ENCODE results near the gene SMIM26. TPM values are rescaled to one million over a fixed set of nuclear protein-coding genes. Genes with fewer than 3 reads are reported as not detected.

SMIM26 gene
- polyA plus RNA-seq, 3 donors: 94.0 to 148 (median 98.9) TPM

DNA sequence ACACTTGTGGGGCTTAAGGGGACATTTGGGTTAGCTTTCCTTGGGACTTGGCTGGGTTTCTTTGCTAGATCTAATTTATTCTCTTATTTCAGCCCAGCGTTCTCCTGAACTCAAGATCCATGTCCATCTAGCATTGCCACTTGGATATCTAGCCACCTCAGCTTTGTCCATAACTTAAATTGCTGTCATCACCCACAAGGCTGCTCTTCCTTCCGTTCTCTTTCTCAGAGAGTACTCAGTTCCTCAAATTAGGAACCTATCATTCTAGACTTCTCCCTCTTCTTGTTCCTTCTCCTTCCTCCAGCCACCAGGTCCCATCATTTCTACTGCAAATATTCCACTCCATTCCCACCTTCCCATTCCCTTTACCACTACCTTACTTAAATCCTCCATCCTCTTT, 4.3 kb downstream of the SMIM26 start:
- WGBS, 3 donors: 68 to 96% (median 87%) methylated on average over 2 of the region's 2 CpGs
- no peak overlapping the region for H3K27ac ChIP-seq (ENCODE audit: low read depth, low read length)

DNA sequence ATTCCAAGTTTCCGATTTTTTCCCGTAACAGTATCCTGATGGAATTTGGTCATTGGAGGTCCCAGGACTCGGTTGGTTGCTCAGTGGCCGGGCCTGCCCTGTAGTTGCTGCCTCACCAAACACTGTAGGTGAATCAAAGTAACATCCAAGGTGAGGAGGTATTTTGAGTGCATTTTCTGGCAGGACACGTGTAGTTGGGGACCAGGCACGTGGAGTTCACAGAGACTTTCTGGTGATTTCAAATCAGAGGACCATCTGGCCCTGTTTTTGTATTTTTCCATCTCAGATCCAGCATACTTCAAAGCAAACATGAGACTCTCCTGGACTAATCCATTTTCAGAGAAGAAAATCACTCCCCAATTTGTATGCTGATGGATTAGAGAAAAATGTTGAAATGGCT, 10.7 kb downstream of the SMIM26 start:
- WGBS, 3 donors: 75 to 83% (median 77%) methylated on average over 6 of the region's 6 CpGs
- no peak overlapping the region for H3K27ac ChIP-seq (ENCODE audit: low read depth, low read length)

DNA sequence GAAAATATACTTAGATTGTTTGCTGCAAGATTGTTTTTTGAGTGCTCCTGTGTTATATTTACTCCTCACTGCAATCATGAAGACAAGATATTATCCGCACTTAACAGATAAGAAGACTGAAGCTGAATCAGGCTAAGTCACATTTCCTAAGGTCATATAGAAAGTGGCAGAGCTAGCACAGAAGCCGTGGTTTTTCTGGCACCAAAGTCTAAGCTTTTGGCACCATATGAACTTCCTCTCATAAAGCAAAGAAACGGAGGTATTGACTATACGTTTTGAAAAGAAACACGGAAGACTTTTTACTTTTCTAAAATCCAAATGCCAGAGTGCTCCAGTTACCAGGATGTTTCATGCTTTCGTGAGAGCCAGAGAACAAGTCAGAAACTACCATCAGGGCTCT, 11.3 kb downstream of the SMIM26 start:
- 49 to 64% (median 59%) methylated on average over 6 of the region's 6 CpGs for WGBS, 3 donors
- no peak overlapping the region for H3K27ac ChIP-seq (ENCODE audit: low read depth, low read length)

DNA sequence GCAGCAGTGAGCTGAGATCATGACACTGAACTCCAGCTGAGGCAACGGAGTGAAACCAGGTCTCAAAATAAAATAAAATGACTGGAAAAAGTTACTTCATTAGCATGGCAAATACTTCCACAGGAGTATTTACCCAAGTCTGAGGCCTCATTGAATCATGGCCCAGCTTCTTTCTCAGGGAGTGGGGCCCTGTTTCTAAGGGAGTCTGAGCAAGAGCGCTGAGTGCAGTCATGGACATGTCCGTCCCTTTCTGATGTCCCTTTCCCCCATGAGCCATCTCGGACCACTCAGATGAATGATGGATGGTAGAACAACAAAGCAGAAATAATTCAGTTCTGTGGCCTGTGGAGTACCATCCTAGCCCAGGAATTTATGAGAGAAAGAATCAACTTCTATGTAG, 12.8 kb downstream of the SMIM26 start:
- no peak overlapping the region for H3K27ac ChIP-seq (ENCODE audit: low read depth, low read length)
- 88 to 91% (median 90%) methylated on average over 4 of the region's 4 CpGs for WGBS, 3 donors

DNA sequence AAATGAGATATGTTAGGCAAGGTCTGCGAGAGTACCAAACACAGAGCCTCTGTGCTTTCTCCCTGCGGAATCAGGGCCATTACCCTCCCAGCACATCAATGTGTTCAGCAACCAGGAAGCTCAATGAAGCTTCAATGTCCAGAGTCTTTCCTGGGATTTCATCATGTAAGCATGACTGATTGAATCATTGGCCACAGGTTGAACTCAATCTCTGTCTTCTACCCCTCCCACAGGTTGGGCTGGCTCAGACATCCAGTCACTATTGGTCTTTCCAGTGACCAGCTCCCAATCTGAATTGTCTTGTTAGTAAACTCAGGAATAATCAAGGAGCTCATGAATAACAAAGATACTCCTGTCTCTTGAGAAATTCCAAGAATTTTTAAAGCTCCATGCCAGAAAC, 17.9 kb downstream of the SMIM26 start:
- WGBS, 3 donors: 75 to 94% (median 91%) methylated on average over 2 of the region's 2 CpGs
- no peak overlapping the region for H3K27ac ChIP-seq (ENCODE audit: low read depth, low read length)

DNA sequence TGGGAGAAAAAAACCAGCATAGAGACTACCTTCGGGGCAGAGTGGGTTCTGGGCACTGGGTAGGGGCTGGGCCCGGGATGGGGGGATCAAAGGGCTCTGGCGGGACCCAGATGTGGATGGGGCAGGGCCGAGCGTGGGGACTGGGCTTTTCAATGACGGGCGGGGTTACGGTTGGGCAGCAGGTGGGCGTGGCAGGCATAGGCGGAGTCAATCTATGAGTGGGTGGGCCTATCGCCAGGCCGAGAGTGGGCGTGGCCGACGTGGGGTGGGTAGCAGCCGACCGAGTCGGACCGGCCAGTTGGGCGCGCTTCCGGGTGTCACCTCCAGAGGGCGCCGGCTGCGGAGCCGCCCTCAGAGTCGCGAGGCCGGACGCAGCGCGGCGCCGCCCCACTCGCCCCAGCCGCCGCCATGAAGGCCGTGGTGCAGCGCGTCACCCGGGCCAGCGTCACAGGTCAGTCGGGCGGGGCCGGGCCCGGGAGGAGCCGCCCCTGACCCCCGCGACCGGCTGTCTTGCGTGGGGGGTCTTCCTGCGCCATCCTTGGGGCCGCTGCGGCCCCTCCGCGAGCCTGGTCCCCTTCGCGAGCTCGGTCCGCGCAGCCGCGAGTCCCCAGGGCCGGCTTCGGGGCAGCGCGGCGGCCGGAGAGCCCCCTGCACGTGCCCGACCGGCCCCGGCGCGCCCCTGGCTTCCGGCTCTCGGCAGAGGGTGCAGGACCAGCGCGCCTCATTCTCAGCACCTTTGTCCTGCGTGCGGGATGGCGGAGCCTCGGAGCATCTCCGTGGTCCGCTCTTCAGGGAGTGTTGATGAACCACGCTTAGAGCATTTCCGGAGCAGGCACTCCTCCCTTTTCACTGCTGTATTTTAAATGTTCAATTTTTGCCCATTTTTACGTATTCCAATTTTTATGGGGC, 20.7 kb downstream of the SMIM26 start, which contains the start of gene DTD1:
Gene DTD1, plus strand, starts transcription at position 390 of the 909 bp plus-strand sequence. Its CDS starts 19 bp downstream, at position 409.
- 1% methylated on average over 71 to 88 of the region's 88 CpGs for WGBS, 3 donors
- peak within 1 kb of the TSS; percentile 59 for H3K27ac ChIP-seq (ENCODE audit: low read depth, low read length)

DNA sequence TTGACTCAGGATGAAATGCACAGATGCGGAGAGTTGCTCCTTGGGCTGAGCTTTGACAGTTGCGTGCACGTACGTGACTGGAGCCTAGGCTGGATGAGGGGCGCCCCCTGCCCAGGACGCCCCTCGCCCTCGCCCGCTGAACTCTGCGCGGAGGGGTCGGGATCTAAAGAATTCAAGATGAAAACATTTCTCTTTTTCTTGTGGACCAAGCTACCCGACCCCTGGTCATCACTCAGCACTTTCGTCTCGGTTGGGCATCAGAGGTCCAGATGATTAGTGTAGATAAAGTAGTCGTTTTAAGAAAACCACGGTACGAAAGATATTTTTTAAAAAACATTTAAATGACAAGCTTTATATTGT, 21.3 kb downstream of the SMIM26 start:
- no peak overlapping the region for H3K27ac ChIP-seq (ENCODE audit: low read depth, low read length)
- WGBS, 3 donors: 4 to 9% (median 5%) methylated on average over 18 of the region's 18 CpGs

DNA sequence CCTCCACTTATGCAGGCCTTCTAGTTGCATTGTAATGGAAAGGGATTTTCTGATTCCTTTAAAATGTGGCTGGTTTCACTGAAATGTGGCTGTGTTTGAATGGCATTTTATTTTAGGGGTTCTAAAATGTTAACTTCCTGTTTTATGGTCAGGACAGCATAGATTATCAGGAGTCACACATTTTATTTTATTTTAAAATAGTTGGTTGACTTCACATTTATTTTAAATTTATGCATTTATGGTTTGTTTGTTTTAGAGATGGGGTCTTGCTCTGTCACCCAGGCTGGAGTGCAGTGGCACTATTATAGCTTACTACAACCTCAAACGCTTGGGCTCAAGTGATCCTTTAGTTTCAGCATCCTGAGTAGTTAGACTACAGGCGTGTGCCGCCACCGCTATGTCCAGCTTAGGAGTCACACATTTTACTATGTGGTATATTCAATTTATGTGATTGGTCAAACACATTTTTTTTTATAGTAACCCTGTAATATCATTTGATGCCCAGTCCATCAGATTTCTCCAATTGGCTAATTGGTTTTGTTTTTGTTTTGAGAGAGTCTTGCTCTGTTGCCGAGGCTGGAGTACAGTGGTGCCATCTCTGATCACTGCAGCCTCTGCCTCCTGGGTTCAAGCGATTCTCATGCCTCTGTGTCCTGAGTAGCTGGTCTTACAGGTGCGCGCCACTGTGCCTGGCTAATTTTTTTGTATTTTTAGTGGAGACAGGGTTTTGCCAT, 22.9 kb downstream of the SMIM26 start:
- 91 to 93% (median 91%) methylated on average over 8 of the region's 8 CpGs for WGBS, 3 donors
- no peak overlapping the region for H3K27ac ChIP-seq (ENCODE audit: low read depth, low read length)

DNA sequence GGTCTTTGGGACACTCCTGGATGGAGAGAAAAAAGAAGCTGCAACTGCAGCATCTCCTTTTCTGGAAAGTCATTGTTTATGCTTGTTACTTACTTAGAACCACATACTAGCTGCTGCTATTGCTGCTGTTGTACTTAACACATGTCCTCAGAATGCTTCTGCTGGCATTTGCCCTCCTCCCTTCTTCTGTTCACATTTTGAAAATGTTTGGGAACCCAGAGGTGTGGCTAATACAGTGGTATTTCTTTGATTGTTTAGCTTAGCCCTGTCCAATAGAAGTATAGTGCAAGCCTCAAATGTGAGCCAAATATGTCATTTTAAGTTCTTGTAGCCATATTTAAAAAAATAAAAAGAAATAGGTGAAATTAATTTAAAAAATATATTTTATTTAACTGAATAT, 29.0 kb downstream of the SMIM26 start:
- H3K27ac ChIP-seq (ENCODE audit: low read depth, low read length): no peak overlapping the region

DNA sequence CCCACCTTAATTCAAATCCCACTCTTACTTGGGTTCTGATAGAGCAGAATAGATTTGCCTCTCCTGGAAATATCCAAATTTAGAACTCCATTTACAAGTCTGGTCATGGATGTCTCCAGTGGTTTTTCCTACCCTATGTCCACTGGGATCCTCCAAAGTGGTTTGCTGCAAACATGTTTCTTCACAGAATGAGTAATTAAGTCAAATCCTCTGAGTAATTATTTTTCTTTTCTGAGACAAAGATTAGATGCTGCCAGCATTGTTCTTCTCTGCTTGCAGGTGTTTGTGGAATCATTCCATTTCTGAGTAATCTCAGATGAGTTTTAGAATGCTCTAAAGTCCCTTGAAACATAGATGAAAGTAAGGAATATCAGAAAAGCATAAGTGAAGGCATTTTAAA, 42.5 kb downstream of the SMIM26 start:
- H3K27ac ChIP-seq (ENCODE audit: low read depth, low read length): no peak overlapping the region

DNA sequence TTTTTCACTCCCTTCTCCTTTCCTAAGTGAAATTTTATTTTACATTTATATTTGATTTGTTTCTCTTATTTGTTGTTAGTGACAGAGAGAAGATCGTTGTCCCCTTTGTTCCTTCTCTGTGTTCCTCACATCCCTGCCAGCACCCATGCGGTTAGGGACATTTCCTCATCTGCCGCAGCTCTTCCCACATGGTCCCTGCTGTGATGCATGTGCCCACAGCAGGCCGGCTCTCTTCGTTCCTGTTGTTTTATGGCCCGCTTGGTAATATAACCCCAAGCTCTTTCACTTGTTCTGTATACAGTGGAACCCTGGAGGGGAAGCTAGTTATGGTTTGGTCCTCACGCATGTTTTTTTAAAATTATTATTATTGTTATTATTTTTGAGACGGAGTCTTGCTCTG, 44.3 kb downstream of the SMIM26 start:
- H3K27ac ChIP-seq (ENCODE audit: low read depth, low read length): no peak overlapping the region
- 83 to 90% (median 85%) methylated on average over 8 of the region's 8 CpGs for WGBS, 3 donors

DNA sequence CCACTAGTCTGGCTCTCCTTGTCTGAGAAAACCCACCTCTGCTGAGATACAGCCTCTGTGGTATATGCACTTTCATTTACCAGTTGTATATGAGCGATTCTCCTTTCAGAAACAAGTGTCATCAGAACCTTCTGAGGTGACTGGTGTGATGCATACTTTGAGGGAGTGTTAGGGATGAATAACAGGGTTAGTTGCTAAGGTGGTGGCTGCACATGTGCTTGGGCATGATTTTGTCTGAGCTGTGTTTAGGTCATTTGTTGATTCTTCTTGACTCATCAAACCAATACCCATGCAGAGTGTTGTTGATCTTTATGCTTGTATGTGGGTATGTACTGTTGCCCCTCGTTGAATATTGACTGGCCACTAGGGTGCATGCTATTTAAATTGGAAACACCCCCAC, 46.3 kb downstream of the SMIM26 start:
- H3K27ac ChIP-seq (ENCODE audit: low read depth, low read length): no peak overlapping the region
- WGBS, 3 donors: 84 to 85% (median 84%) methylated on average over 2 of the region's 2 CpGs

DNA sequence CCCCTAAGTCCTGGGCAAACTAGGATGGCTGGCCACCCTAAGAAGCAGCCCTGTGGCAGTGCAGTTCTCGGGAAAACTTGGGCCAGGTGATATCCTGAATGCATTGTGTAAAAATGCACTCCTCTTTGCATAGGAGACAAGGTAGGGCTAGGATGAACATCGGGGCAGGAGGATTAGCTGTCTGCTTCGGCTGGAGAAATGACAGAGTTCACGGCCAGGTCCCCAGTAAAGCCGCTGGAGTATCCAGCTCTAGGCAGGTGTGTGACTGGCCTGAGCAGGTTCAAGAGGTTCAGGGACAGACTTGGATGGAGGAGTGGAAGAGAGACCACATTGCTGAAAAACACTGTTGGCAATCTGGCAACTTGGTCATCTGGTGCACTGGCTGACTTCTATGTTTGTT, 47.0 kb downstream of the SMIM26 start:
- 94 to 98% (median 96%) methylated on average over 5 of the region's 5 CpGs for WGBS, 3 donors
- no peak overlapping the region for H3K27ac ChIP-seq (ENCODE audit: low read depth, low read length)

DNA sequence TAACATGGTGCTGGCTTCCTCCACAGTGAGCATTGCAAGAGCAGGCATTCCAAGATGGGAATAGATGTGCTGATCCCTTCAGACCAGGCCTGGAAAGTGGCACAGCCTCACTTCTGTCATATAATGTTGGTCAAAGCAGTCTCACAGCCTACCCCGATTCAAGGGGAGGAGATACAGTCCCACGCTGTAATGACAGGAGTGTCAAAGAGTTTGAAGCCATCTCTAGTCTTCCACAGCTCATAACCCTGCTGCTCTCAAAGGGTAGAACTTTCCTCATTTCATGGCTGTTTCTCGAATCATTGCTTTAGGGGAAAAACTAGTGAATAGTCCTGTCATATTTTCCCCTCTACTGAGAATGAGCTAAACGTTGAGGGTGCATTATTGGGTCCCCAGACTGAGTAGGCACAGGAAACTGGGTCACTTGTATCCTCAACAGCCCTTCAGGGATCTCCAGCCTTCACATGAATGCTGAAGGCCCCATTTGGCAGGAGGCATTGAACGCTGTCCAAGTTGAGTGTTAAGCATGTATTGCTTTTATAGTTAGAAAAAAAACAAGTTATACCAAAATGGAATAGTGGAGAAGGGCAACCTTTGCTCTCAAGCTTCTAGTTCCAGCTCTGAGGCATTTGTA, 47.9 kb downstream of the SMIM26 start:
- no peak overlapping the region for H3K27ac ChIP-seq (ENCODE audit: low read depth, low read length)
- 68 to 78% (median 72%) methylated on average over 5 of the region's 5 CpGs for WGBS, 3 donors

Other genes starting within 250 kb of the SMIM26 start
- gene DZANK1, start 100.4 kb upstream of the SMIM26 start, polyA plus RNA-seq: 1 to 10 TPM in 2 of 3 donors, under 1 TPM in 1; 0.92 to 1.3 (median 1.0) TPM
- 1 to 10 TPM; 3.8 to 9.1 (median 7.4) TPM for gene POLR3F, start 100.0 kb upstream of the SMIM26 start, polyA plus RNA-seq
- gene RBBP9, start 70.2 kb upstream of the SMIM26 start, polyA plus RNA-seq: 1 to 10 TPM; 3.6 to 6.4 (median 5.2) TPM
- 10 to 100 TPM; 15.3 to 32.3 (median 28.9) TPM for gene SEC23B, start 59.5 kb upstream of the SMIM26 start, polyA plus RNA-seq
- 10 to 100 TPM; 20.6 to 25.9 (median 24.5) TPM for gene DTD1, start 20.6 kb downstream of the SMIM26 start, polyA plus RNA-seq
- not detected for gene SCP2D1, start 246.4 kb downstream of the SMIM26 start, polyA plus RNA-seq